Measurements from ENCODE around the gene PRTFDC1. TPM values are rescaled to one million over a fixed set of nuclear protein-coding genes. Genes with fewer than 3 reads are reported as not detected.

Gene PRTFDC1
- total RNA-seq, 1 donor from 2014 or later, result 17.5 TPM

DNA sequence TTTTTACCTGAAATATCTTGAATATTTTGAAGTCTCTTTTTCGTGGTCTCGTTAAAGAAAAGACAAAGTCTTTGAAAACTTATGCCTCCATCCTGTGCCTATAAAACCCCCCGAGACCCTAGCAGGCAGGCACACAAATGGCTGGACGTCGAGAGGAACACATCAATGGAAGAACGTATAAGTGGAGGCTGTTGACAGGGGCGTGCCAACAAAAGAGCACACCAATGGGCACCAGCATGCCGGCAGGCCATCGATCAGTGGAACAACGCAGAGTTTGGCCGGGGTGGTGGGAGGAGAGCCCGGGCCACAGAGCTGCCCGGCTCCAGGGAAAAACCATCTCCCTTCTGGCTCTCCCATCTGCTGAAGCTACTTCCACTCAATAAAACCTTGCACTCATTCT, 38.9 kb upstream of the PRTFDC1 start:
- Mint-ChIP-seq H3K27ac (ENCODE audit: unreplicated experiment) (no peak overlapping the region), H3K4me3 (ENCODE audit: unreplicated experiment) (no peak overlapping the region), H3K36me3 (ENCODE audit: low read depth, unreplicated experiment) (no peaks in the 10 kb centered on the region), H3K4me1 (ENCODE audit: unreplicated experiment) (peaks cover 14% of the 10 kb centered on the region), H3K27me3 (ENCODE audit: unreplicated experiment) (no peaks in the 10 kb centered on the region), H3K9me3 (ENCODE audit: unreplicated experiment) (no peaks in the 10 kb centered on the region)
- DNase-seq (ENCODE audit: low spot score), result no peak
- TF ChIP-seq, protein P1, sequence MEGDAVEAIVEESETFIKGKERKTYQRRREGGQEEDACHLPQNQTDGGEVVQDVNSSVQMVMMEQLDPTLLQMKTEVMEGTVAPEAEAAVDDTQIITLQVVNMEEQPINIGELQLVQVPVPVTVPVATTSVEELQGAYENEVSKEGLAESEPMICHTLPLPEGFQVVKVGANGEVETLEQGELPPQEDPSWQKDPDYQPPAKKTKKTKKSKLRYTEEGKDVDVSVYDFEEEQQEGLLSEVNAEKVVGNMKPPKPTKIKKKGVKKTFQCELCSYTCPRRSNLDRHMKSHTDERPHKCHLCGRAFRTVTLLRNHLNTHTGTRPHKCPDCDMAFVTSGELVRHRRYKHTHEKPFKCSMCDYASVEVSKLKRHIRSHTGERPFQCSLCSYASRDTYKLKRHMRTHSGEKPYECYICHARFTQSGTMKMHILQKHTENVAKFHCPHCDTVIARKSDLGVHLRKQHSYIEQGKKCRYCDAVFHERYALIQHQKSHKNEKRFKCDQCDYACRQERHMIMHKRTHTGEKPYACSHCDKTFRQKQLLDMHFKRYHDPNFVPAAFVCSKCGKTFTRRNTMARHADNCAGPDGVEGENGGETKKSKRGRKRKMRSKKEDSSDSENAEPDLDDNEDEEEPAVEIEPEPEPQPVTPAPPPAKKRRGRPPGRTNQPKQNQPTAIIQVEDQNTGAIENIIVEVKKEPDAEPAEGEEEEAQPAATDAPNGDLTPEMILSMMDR (IDR thresholded peaks at IDR 0.05; ENCODE audit: unreplicated experiment), result no peak

DNA sequence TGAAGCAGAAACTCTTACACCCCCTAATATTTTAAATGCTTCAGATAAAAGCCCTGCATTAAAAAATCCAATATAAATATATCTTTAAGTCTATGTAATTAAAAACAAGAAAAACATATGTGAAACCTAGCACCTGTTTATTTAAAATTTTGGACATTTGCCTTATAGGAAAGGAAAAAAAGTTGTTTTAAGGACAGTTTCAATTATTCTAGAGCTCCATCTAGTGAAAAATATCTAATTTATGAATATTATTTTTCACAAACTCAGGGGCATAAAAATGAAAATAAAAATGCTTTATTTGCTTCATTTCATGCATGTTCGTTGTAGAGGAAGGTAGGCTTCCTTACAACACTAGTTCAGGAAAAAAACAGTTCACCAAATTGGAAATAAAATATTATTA, 37.5 kb upstream of the PRTFDC1 start:
- Mint-ChIP-seq H3K36me3 (ENCODE audit: low read depth, unreplicated experiment) (no peaks in the 10 kb centered on the region), H3K27me3 (ENCODE audit: unreplicated experiment) (no peaks in the 10 kb centered on the region), H3K4me3 (ENCODE audit: unreplicated experiment) (no peak overlapping the region), H3K27ac (ENCODE audit: unreplicated experiment) (no peak overlapping the region), H3K4me1 (ENCODE audit: unreplicated experiment) (peaks cover 14% of the 10 kb centered on the region), H3K9me3 (ENCODE audit: unreplicated experiment) (no peaks in the 10 kb centered on the region)
- DNase-seq (ENCODE audit: low spot score), result no peak
- TF ChIP-seq, protein P1 (IDR thresholded peaks at IDR 0.05; ENCODE audit: unreplicated experiment), result no peak

GRCh38 chr10:24988831-24989640, 36.6 kb upstream of the PRTFDC1 start:
- no peak overlapping the region for H3K27ac Mint-ChIP-seq (ENCODE audit: unreplicated experiment)
- H3K36me3 Mint-ChIP-seq (ENCODE audit: low read depth, unreplicated experiment), result no peaks in the 10 kb centered on the region
- H3K27me3 Mint-ChIP-seq (ENCODE audit: unreplicated experiment), result no peaks in the 10 kb centered on the region
- TF ChIP-seq, protein P1 (IDR thresholded peaks at IDR 0.05; ENCODE audit: unreplicated experiment), result no peak
- H3K4me3 Mint-ChIP-seq (ENCODE audit: unreplicated experiment), result no peak overlapping the region
- H3K9me3 Mint-ChIP-seq (ENCODE audit: unreplicated experiment), result no peaks in the 10 kb centered on the region
- H3K4me1 Mint-ChIP-seq (ENCODE audit: unreplicated experiment), result peaks cover 13% of the 10 kb centered on the region
- DNase-seq (ENCODE audit: low spot score), result no peak

DNA sequence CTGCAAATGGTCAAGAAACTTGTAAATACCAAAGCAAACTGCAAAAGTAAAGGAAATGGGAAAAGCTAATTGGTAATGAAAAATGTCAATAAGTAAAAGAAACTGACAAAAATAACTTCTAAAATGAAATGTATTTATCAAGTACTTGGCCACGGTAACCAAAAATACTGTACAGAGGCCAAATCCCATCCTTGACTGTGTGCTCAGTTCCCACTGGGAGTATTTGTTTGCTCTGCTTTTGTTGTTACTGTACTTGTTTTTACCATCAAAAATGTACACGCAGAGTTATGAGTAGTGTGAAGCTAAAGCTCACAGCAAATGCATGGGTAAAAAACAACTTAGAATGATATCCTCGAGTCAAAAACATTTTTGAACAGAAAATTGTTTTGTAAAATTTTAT, 32.5 kb upstream of the PRTFDC1 start:
- Mint-ChIP-seq H3K27ac (ENCODE audit: unreplicated experiment) (no peak overlapping the region), H3K4me1 (ENCODE audit: unreplicated experiment) (peaks cover 9% of the 10 kb centered on the region), H3K9me3 (ENCODE audit: unreplicated experiment) (no peaks in the 10 kb centered on the region), H3K27me3 (ENCODE audit: unreplicated experiment) (peaks cover 1% of the 10 kb centered on the region), H3K36me3 (ENCODE audit: low read depth, unreplicated experiment) (no peaks in the 10 kb centered on the region), H3K4me3 (ENCODE audit: unreplicated experiment) (no peak overlapping the region)
- TF ChIP-seq, protein P1 (IDR thresholded peaks at IDR 0.05; ENCODE audit: unreplicated experiment), result no peak
- no peak for DNase-seq (ENCODE audit: low spot score)

- Mint-ChIP-seq H3K4me1 (ENCODE audit: unreplicated experiment) (peaks cover 5% of the 10 kb centered on the region), H3K27ac (ENCODE audit: unreplicated experiment) (no peak overlapping the region), H3K27me3 (ENCODE audit: unreplicated experiment) (peaks cover 2% of the 10 kb centered on the region), H3K9me3 (ENCODE audit: unreplicated experiment) (no peaks in the 10 kb centered on the region), H3K4me3 (ENCODE audit: unreplicated experiment) (no peak overlapping the region), H3K36me3 (ENCODE audit: low read depth, unreplicated experiment) (no peaks in the 10 kb centered on the region)
- TF ChIP-seq, protein P1 (IDR thresholded peaks at IDR 0.05; ENCODE audit: unreplicated experiment), result no peak
- no peak for DNase-seq (ENCODE audit: low spot score)
Observed at GRCh38 chr10:24983946-24984345, 31.5 kb upstream of the PRTFDC1 start.

Measured in endothelial cell (in vitro differentiated cells).